Caco-2 (cell line): ENCODE measurements around the gene TMEM101. TPM values are rescaled to one million over a fixed set of nuclear protein-coding genes. Genes with fewer than 3 reads are reported as not detected.

ENCODE experiments used
- BruUV-seq: library from RNA; stranded (reverse); fragments of 400-500 nt; replicated peaks from 2 replicates; lab custom pipeline; 2021; lab: Mats Ljungman, UMichigan
- CTCF ChIA-PET: fragments of 300-600 bp; sonication (Branson Sonifier 250); formaldehyde crosslinking; loops from one replicate; lab custom pipeline; 2022; ENCODE audit warnings: antibody characterized with exemption; lab: Charles Lee
- POLR2A ChIA-PET: fragments of 300-600 bp; sonication (Branson Sonifier 250); formaldehyde crosslinking; loops from one replicate; lab custom pipeline; 2022; ENCODE audit warnings: antibody characterized with exemption; lab: Charles Lee
- DNase-seq, 2 experiments: peaks; one replicate each; pipeline versions ENCODE4 v3.0.0 to v3.0.0-alpha.2; 2020 to 2022
- H3K27me3 ChIP-seq: replicated peaks from 2 replicates; pipeline ENCODE4 v1.6.0; 2011; ENCODE audit warnings: low read length; ENCODE audit not compliant: control insufficient read depth, insufficient read depth
- H3K36me3 ChIP-seq: 2 replicates; pipeline ENCODE4 v1.5.1; 2011; ENCODE audit warnings: low read length; ENCODE audit not compliant: control insufficient read depth, insufficient read depth
- H3K4me1 ChIP-seq: fragments of 250-450 bp; sonication (Bioruptor Pico); 2 replicates; pipeline ENCODE4 v1.5.1; 2020; ENCODE audit warnings: mild to moderate bottlenecking
- H3K4me3 ChIP-seq: 2 replicates; pipeline ENCODE4 v1.5.1; 2011; ENCODE audit warnings: low read depth, mild to moderate bottlenecking, control low read depth, low read length
- H3K9me3 ChIP-seq: fragments of 250-450 bp; sonication (Bioruptor Pico); 2 replicates; pipeline ENCODE4 v1.5.1; 2020; ENCODE audit warnings: mild to moderate bottlenecking, moderate library complexity
- H3K27ac Mint-ChIP-seq: one replicate; pipeline ENCODE4 v1.8.0; 2022; ENCODE audit warnings: mixed read lengths; ENCODE audit not compliant: unreplicated experiment
- H3K27me3 Mint-ChIP-seq: one replicate; pipeline ENCODE4 v1.8.0; 2022; ENCODE audit warnings: mixed read lengths; ENCODE audit not compliant: insufficient read depth, unreplicated experiment
- H3K36me3 Mint-ChIP-seq: one replicate; pipeline ENCODE4 v1.8.0; 2022; ENCODE audit warnings: mild to moderate bottlenecking, mixed read lengths; ENCODE audit not compliant: insufficient read depth, unreplicated experiment
- H3K4me1 Mint-ChIP-seq: one replicate; pipeline ENCODE4 v1.8.0; 2022; ENCODE audit warnings: low read depth, mixed read lengths; ENCODE audit not compliant: unreplicated experiment
- H3K4me3 Mint-ChIP-seq: one replicate; pipeline ENCODE4 v1.8.0; 2022; ENCODE audit warnings: mild to moderate bottlenecking, moderate library complexity, mixed read lengths; ENCODE audit not compliant: unreplicated experiment
- H3K9me3 Mint-ChIP-seq: one replicate; pipeline ENCODE4 v1.8.0; 2022; ENCODE audit warnings: mixed read lengths; ENCODE audit not compliant: unreplicated experiment
- intact Hi-C: fragments of 100-400 bp; cut with micrococcal nuclease; formaldehyde crosslinking; loops from one replicate; pipeline ENCODE4 v1.10.0; 2022; ENCODE audit not compliant: unreplicated experiment
- total RNA-seq: library from RNA; stranded (reverse); gene quantifications from 2 replicates; pipeline ENCODE4 v1.2.3, GENCODE V29; 2022
- TF ChIP-seq, protein P1 (sequence below), 2 experiments: fragments of 200-600 bp in 1 of 2; IDR thresholded peaks; 1 replicate in 1 of 2; 2 replicates in 1 of 2; pipeline versions ENCODE4 v1.5.1 to v1.8.0; 2011 to 2022; ENCODE audit warnings: antibody characterized with exemption in 1 of 2, control low read depth in 1 of 2, inconsistent platforms in 1 of 2, low read depth in 1 of 2, low read length in 1 of 2, mild to moderate bottlenecking in 1 of 2, moderate library complexity in 1 of 2; ENCODE audit not compliant: insufficient read depth in 1 of 2, severe bottlenecking in 1 of 2, unreplicated experiment in 1 of 2

The TMEM101 gene
- total RNA-seq, 1 experiment from 2014 or later = 41.7 TPM

DNA sequence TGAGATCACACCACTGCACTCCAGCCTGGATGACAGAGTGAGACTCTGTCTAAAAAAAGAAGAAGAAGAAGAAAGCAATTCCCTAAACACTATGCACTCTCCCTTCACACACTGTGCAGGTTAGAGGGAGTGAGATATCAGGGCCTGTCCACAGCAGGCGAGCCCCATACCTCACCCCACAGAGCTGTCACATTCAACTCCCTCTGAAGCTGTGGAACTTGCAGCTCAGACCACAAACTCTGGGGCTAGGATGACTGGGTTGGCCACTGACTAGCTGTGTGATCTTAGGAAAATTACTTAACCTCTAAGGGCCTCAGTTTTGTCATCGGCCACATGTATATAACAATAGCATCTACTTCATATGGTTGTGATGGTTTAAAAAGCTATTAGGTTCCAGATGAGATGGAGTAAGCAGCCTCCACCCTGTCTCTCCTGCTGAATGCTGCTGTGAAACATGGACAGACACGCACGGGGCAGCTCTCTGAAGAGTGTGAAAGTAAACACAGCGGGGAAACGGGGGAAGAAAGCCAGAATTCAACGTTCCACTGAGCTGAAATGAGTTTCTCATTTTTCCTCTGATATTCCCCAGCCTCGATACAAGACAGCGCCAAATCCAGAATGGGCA lies 47.4 kb downstream of the TMEM101 start:
- H3K36me3 Mint-ChIP-seq = no peaks in the 10 kb centered on the region
- no peak overlapping the region for H3K27ac Mint-ChIP-seq
- H3K4me1 ChIP-seq = no peaks in the 10 kb centered on the region
- no peaks in the 10 kb centered on the region for H3K36me3 ChIP-seq
- no peak for DNase-seq
- BruUV-seq = no TSS peak
- H3K4me3 ChIP-seq = no peak overlapping the region
- no peaks in the 10 kb centered on the region for H3K9me3 Mint-ChIP-seq
- ChIA-PET POLR2A (no interaction called here), CTCF (interaction anchor here (0.7 to 2.1 kb wide), 2 partner anchors 23 to 201 kb away, joined by 3 to 5 read pairs; no protein-coding TSS in a partner anchor)
- H3K27me3 ChIP-seq = no peaks in the 10 kb centered on the region; the same call in 1 of the 2 replicates
- no peaks in the 10 kb centered on the region for H3K9me3 ChIP-seq
- intact Hi-C loops = no loop called here
- peaks cover 16% of the 10 kb centered on the region for H3K27me3 Mint-ChIP-seq
- TF ChIP-seq, protein P1, sequence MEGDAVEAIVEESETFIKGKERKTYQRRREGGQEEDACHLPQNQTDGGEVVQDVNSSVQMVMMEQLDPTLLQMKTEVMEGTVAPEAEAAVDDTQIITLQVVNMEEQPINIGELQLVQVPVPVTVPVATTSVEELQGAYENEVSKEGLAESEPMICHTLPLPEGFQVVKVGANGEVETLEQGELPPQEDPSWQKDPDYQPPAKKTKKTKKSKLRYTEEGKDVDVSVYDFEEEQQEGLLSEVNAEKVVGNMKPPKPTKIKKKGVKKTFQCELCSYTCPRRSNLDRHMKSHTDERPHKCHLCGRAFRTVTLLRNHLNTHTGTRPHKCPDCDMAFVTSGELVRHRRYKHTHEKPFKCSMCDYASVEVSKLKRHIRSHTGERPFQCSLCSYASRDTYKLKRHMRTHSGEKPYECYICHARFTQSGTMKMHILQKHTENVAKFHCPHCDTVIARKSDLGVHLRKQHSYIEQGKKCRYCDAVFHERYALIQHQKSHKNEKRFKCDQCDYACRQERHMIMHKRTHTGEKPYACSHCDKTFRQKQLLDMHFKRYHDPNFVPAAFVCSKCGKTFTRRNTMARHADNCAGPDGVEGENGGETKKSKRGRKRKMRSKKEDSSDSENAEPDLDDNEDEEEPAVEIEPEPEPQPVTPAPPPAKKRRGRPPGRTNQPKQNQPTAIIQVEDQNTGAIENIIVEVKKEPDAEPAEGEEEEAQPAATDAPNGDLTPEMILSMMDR (IDR thresholded peaks at IDR 0.05; ENCODE audit: insufficient read depth in 1 of 2, low read depth in 1 of 2, low read length in 1 of 2, severe bottlenecking in 1 of 2, unreplicated experiment in 1 of 2) = no peak
- no peaks in the 10 kb centered on the region for H3K4me1 Mint-ChIP-seq
- no peak overlapping the region for H3K4me3 Mint-ChIP-seq

DNA sequence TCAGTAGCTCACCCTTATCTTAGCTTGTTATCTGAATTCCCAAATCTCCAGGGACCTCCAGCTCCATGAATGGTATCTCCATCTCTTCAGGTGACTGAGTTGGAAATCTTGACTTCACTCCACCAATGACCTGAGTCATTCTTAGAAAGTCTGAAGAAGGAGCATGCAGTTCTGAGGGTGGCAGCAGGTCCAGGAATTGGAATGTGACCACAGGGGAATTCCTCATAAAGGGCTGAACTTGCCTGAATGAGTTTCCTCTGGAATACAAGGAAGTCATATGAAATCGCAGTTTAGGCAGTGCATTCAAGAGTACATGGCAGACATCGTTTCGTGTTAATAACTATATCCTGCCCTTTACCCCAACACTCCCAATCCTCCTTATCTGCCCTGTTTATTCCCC lies 48.5 kb downstream of the TMEM101 start:
- Mint-ChIP-seq H3K27me3 (peaks cover 18% of the 10 kb centered on the region), H3K4me3 (no peak overlapping the region), H3K4me1 (no peaks in the 10 kb centered on the region), H3K27ac (no peak overlapping the region), H3K9me3 (no peaks in the 10 kb centered on the region), H3K36me3 (no peaks in the 10 kb centered on the region)
- Histone ChIP-seq H3K9me3 (no peaks in the 10 kb centered on the region), H3K27me3 (no peaks in the 10 kb centered on the region; the same call in 1 of the 2 replicates), H3K4me1 (no peaks in the 10 kb centered on the region), H3K36me3 (no peaks in the 10 kb centered on the region), H3K4me3 (no peak overlapping the region)
- no TSS peak for BruUV-seq
- ChIA-PET CTCF (interaction anchor here (2.1 kb wide), 1 partner anchor 22 kb away, joined by 5 read pairs; no protein-coding TSS in a partner anchor), POLR2A (no interaction called here)
- intact Hi-C loops = no loop called here
- no peak for DNase-seq
- TF ChIP-seq, protein P1 (IDR thresholded peaks at IDR 0.05; ENCODE audit: insufficient read depth in 1 of 2, low read depth in 1 of 2, low read length in 1 of 2, severe bottlenecking in 1 of 2, unreplicated experiment in 1 of 2) = no peak

DNA sequence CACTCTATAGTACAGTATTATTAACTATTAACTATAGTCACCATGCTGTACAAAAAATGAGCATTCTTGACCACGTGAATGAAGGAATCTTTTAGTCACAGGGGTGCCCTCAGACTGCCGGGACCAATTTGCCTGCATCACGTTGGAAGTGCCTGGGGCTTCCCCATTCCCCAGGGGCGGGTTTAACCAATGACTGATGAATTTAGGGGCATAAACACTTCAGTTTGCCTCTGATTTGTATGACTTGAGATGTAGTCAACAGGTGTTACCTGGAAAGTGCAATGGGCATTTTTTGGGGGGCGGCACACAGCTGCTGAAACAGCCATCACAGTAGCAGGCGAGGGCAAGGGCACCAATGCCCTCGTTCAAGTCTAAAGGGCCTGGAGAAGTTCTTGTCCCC lies 52.3 kb downstream of the TMEM101 start:
- Histone ChIP-seq H3K4me3 (no peak overlapping the region), H3K4me1 (no peaks in the 10 kb centered on the region), H3K36me3 (no peaks in the 10 kb centered on the region), H3K9me3 (no peaks in the 10 kb centered on the region), H3K27me3 (no peaks in the 10 kb centered on the region; the same call in none of the 2 replicates)
- TF ChIP-seq, protein P1 (IDR thresholded peaks at IDR 0.05; ENCODE audit: insufficient read depth in 1 of 2, low read depth in 1 of 2, low read length in 1 of 2, severe bottlenecking in 1 of 2, unreplicated experiment in 1 of 2) = no peak
- BruUV-seq = no TSS peak
- H3K36me3 Mint-ChIP-seq = no peaks in the 10 kb centered on the region
- DNase-seq = no peak
- intact Hi-C loops = no loop called here
- H3K4me3 Mint-ChIP-seq = no peak overlapping the region
- no peaks in the 10 kb centered on the region for H3K4me1 Mint-ChIP-seq
- H3K9me3 Mint-ChIP-seq = no peaks in the 10 kb centered on the region
- H3K27me3 Mint-ChIP-seq = peaks cover 18% of the 10 kb centered on the region
- POLR2A ChIA-PET = no interaction called here
- H3K27ac Mint-ChIP-seq = no peak overlapping the region
- CTCF ChIA-PET = interaction anchor here (0.5 to 1.1 kb wide), 3 partner anchors 24 to 85 kb away, joined by 3 to 6 read pairs (median 5); no protein-coding TSS in a partner anchor
